ENCODE results near the gene ALCAM.
"Not testable (repeated sequence)": the region's sequence is repeated elsewhere in the genome, so short reads cannot be mapped to it uniquely, and the experiment has no call there.

Gene ALCAM

DNA sequence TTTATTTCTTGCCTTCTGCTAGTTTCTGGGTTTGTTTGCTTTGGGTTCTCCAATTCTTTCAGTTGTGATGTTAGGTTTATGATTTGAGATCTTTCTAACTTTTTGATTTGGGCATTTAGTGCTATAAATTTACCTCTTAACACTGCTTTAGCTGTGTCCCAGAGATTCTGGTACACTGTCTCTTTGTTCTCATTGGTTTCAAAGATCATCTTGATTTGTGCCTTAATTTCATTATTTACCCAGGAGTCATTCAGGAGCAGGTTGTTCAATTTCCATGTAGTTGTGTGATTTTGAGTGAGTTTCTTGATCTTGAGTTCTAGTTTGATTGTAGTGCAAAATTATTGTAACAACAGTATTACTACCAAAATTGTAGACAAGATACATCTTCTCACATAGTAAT lies 25.9 kb downstream of the ALCAM start:
- DNase-seq = not testable (repeated sequence)

DNA sequence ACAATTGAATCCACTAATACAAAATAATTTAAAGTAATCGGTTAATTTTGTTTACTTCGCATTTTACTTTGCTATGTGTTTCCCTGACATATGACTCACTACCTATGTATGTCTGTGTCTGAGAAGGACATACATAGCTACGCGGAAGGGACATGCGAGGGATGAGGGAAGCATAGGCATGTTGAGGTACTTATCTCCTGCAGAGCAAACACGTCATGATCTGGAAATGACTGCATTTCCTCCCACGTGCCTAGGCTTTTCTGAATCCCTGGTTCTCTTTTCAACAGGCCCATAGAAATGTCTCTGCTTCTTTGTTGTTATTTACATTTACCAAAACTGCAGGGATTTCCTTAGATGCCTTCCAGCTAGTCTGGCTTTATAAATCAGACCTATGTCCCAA lies 27.5 kb downstream of the ALCAM start:
- DNase-seq = no peak

DNA sequence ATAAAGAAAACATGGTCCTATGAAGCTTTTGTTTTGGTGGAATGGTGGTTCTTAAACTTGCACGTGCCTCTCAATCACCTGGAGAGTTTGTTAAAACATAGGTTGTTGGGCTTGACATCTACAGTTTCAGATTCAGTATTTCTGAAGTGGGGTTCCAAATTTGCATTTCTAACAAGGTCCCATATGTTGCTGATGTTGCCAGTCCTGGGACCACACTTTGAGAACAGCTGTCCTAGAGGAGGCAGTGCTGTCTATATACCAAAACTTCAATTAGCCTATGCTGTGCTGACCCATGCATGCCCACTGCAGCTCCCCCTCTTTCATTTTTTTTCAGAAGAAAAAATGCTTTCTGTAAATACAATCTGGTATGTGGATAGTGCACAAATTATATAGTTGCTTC lies 31.3 kb downstream of the ALCAM start:
- DNase-seq = no peak

DNA sequence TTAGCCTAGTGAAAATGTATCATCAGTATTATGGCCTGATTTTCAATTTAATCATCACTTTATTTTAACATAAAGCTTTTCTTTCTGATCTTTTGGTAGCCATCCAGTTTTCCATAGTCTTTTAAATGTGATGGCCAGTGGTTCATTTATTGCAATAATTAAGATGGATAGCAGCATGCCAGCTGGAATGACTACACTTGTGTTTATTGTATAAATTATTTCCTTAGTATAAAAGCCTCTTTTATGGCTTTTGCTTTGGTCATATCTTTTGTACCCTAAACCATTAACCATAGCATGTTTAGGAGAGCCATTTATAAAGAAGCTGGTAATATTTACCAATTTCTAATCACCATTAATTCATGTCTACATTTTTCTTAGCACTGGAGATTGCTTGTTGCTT lies 31.7 kb downstream of the ALCAM start:
- no peak for DNase-seq

DNA sequence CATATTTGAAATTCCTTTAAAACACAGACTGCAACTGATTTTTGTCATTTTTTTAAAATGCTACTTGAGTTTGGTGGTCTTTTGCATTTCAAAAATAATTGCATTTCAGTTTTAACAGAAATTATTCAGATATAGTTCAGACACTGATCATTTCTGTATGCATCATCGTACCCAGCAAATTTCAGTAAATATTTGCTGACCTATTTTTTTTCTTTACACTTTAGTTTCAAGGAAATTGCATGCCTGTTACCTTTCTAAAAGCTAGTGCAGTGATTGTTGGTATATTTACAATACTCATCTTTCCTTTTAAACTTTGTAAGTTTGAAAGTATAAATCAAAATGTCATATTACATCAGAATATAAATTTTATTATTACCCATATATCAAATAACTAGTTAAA lies 32.4 kb downstream of the ALCAM start:
- no peak for DNase-seq

DNA sequence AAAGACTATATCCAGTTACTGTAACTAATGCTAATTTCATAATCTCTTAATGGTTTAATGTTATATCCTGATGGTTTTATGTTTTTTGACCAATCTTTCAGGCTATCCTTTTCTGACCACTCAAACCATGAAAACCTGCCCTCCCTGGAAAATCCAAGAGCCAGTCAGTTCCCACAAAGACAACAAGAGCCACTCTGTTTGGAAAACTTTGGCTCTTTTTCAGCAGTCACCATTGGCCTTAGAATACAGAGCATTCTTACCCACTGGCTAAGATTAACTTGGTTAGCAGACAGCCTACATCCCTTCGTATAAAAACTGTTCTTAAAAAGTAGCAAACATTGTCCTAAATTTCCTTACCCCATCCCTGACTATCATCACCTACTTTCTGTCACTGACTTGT lies 32.9 kb downstream of the ALCAM start:
- no peak for DNase-seq

DNA sequence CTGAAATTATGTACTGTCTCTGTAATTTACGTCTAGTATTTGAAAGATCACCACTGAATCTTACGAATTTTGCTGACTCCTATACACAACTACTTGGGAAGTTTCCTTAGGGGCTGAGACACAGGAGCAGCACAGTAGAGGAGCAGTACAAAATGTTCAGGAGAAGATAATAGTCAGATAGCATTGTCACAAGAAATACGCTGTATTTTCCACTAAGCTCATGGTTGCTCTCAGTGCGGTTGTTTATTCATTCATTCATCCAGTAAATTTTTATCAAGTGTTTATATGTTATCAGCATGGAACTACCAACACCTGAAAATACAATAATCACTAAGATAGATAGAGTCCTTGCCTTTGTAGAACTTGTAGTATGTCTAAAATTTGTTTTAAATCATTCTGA lies 34.5 kb downstream of the ALCAM start:
- no peak for DNase-seq

DNA sequence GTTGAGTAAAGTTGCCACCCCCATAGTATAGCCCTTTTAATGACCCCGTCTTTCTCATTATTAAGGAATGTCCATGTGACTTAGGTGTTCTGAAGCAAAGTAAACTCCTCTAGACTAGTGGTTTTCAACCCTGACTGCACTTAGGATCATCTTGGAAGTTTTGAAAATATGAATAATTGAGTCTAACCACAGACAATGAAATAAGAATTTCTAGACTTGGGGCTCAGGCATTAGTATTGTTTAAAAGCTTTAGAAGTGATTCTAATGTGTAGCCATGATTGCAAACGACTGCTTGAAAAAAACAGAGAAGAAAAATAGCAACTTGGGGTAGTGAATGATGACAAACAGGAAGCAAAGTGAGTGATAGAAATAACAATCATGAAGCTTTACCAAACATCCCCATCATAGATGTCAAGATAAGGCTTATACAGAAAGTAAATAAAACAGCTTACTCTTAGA lies 35.0 kb downstream of the ALCAM start:
- DNase-seq = no peak

DNA sequence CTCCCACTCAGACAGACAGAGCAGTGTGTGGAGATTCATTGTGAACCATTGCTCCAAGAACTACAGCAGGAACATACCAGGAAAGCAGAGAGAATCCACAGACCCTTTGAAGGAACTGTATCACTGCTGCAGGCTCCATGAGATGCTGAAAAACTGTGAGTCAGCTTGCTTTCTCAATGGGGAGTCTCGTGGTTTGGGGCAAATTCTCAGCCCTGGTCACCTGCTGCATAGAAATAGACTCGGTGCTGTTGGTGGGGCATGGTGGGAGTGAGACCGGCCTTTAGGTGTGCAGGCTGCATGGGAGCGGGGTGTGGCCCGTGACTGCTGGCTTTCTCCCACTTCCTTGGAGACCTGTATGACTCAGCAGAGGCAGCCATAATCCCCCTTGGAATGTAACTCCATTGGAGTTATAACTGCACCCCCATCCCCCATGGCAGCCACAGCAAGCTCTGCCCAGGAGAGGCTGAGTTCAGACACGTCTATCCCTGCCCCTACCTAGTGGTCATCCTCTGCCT lies 35.6 kb downstream of the ALCAM start:
- DNase-seq = no peak

DNA sequence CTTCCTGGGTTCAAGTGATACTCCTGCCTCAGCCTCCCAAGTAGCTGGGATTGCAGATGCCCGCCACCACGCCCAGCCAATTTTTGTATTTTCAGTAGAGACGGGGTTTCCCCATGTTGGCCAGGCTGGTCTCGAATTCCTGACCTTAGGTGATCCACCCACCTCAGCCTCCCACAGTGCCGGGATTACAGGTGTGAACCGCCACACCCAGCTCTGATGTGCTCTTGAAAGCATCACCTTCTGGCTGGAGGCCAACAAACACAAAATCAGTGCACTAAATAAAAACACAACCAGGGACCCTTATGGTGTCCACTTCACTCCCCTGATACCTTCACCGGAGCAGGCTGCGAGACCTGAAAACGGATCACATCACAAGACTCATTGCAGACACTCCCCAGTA lies 36.3 kb downstream of the ALCAM start:
- not testable (repeated sequence) for DNase-seq

DNA sequence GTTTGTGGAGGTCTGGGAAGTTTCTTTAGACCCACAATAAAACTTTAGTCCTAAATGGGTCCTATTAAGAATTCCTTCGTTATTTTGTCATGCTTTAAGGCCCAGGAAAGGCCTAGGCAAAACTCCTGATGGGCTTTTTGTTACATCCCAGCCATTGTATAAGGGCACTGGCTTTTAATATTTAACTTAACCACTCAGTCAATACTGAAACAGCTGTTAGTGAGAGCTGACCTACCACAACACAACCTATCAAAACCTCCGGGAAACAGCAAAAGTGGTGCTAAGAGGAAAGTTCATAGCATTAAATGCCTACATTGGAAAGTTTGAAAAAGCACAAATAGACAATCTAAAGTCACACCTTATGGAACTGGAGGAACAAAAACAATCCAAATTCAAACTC lies 39.6 kb downstream of the ALCAM start:
- no peak for DNase-seq

DNA sequence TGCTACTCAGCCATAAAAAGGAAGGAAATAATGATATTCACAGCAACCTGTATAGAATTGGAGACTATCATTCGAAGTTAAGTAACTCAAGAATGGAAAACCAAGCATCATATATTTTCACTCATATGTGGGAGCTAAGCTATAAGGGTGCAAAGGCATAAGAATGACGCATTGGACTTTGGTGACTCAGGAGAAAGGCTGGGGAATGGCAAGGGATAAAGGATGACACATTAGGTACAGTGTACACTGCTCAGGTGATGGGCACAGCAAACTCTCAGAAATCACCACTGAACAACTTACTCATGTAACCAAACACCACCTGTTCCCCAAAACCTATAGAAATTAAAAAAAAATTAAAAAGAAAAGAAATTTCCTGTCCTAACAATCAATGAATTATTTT lies 42.7 kb downstream of the ALCAM start:
- no peak for DNase-seq

DNA sequence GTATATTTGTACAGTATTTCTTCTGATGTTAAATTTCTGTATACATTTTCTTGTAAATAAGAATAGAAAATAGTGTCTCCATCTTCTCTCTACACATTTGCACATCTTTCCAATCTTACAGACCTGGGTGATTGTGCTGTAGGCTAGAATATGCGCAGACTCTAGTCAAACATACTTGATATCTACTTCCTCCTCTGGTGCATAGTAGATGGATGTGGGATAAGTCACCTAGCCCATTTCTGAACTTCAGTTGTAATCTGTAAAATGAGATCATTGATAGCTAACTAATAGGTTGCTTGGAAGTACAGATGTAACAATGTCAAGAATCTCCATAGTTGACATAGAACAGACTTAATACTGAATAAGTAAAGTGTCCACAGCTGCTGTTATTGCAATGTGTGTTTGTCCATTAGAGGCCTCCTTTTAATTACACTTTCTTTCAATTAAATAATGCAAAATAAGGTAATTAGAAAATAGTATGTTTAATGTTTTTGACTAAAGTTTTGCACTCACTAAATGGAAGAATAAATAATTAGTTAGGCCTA lies 46.7 kb downstream of the ALCAM start:
- DNase-seq = no peak

DNA sequence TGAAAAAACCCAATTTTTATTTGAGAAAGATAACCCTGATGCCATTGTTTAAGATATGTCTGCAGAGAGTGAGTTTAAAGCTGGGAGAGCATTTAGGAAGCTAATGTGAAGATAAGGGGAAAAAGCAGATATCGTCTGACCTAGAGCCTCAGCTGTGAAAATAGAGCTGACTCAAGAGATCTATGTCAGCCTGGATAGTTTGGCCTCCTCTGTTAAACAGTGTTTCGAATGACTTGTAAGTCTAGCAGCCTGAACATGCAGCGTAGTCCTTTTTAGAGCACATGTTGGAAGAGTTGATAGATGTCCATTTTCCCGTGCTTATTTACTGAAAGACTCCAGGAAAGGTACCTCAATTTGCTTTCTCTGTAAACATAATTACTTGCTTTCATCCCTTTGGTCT lies 48.1 kb downstream of the ALCAM start:
- no peak for DNase-seq

DNA sequence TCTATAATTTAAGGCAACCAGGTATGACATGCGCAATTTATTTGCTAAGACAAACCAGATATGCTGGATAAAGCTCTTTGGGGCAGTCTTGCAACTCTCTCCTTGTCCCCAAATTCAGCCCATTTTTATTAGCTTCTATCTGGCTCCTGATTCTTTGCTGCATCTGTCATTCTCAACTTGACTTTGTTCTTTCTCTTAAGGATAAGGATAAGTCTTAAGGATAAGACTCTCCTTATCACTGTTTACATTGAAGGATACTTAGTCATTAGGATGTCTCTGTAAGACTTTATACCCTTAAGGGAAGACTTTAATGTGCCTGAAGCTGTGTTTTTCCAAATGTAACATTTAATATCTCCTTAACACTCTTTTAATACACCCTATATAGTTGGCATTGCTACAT lies 49.2 kb downstream of the ALCAM start:
- no peak for DNase-seq

DNA sequence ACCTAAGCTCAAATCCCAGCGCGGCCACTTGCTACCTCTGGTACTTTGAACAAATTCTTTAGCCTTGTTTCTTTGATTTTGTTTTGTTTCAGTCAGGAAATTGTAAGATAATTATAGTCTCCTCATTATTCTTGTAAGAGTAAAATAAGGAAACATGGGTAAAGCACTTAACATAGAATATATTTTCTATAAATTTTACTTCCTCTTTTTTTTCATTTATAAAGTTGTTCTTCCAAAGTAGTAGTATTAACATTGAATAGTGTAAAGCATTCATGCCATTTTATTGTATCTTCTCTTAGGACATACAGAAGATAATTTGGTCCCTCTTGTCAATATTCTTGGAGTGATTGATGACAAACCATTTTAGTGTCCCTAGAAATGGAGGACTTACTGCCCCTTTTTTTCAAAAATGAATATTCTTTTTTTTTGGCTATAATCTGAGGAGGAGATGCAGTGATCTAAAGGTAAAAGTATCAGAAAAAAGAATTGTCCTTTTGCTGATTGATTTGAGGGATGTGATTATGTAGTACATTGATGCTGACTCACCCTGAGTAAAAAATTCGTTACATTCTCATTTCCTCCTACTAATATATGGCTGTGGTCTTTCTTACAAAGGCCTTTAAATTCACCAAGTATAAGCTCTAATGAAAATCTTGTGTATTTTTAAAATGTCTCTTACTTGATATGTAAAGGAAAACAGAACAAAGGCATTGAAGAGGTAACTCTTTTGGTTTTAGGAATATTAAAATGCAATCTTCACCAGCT lies 51.0 kb downstream of the ALCAM start:
- peak; percentile 7 for DNase-seq

DNA sequence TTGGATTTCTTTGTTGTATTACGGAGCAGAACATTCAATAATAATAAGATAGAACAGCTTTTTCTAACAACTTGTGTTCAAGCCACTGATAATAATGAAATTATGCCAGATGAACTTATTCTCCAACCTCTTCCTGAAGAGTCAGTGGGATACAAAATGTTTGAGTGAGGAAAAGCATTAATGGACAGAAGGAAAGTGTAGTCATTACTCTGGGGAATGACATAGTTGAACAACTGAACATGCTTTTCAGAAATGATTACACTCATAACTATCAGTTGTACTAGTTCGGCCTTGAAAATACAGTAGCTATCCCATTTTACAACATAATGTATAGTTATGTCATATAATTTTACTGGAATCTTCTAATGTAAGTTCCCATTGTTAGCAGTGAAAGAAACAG lies 55.9 kb downstream of the ALCAM start:
- no peak for DNase-seq

DNA sequence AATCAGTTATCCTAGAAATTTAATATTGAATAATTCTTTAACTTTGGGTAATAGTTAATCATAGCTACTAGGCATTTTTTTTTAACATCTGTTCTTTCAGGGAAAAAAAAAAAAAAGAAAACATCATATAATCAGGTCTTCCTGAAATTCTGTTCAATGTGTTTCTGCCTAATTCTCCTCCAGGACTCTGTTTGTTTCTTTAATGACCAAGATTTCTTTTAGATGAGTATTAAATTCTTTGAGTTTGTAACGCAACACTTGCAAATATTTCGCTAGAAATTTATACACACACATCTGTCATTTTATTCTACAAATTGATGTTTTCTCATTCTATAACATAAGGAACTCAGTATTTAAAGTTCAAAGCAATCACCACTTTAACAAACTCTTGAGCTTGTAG lies 56.7 kb downstream of the ALCAM start:
- DNase-seq = no peak

DNA sequence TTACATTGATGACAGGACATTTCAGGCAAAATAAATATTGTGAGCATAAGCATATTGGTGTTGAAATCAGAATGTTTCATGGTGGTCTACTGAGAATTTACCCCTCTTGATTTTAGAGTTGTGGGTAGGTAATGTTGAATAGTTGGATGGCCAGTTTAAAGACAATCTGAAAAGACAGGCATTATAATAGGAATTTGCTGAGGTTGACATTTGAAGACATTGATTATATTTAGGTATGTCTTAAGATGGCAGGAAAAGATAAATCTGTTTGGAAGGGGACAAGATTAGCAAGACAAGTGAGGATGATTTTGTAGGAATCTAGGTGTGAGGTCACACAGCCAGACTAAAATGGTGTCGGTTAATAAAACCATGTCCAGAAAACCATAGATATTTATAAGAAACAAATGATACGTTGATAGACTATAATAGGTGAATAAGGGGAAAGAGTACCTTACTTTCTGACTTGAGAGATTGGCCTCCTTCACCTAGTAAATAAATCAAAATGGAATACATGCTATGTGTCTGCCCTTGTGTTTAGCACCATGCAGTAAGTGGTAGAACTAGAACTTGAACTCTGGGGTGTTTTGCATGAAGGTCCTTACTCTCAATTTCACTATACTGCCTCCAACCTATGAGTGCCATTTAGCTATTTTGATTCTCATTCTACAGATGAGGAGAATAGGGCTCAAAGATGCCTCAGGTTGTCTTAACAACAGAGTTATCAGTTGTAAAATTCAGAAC lies 57.9 kb downstream of the ALCAM start:
- DNase-seq = no peak

DNA sequence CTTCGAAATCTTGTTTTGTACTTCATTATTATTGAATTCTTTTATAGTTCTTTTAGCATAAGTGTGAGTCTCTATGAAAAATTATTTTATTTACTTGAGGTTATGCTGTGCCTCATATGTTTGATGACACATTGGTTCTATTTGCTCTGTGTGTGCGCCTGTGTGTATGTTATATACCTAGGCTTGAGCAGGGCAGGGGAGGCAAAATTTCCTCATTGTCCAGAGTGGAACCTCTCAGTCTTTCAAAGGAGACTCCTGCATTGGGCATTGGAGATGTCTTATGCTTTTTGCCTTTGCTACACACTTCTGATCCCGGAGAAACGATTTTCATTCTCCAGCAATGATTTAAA lies 58.4 kb downstream of the ALCAM start:
- DNase-seq = no peak

DNA sequence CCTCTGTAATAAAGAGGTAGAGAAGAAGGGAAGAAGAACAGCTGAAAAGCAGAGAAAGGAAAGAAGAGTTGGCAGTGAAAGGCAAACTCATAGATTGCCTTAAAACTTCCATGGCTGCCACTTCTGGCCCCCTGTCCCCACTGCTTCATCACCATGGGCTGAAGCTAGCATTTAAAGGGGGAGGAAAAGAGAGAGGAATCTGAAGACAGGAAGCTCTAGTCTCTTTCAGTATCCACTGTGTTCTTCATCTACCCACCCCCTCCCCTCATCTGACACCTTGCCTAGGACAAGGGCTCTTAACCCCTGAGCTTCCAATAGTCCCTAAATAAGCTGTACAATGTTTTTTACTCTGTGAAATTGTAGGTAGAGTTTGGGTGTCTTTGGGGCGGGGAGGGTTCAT lies 60.6 kb downstream of the ALCAM start:
- no peak for DNase-seq

DNA sequence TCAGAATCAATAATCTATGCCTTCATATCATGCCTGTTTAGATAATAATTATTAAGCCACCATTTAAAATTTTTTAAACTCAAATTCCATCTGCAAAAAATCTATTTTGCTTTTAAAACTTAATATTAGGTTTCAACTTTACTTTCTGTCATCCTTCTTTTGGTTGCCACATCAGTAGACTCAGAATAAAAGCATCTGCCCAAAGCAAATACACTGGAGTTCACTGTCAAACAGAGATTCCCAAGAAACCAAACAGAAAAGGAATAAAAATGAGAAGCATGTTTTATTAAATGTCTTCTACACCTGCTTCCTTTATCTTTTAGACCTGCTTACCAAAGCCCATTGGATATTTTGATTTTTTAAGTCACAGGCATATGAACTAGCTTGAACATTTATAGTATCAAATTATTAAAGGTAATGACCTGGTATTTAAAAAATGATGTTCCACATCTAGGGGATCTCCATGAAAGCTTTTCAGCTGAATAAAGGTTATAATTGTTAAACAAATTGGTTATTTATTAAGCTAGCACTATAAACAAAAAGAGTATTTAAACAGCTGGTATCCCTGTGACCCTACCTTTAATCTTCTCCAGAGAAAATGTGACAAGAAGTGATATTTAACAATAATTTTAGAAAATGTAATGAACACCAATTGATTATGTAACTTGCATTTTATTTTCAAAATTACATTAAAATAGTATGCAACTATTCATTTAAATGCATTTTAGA lies 62.5 kb downstream of the ALCAM start:
- no peak for DNase-seq

DNA sequence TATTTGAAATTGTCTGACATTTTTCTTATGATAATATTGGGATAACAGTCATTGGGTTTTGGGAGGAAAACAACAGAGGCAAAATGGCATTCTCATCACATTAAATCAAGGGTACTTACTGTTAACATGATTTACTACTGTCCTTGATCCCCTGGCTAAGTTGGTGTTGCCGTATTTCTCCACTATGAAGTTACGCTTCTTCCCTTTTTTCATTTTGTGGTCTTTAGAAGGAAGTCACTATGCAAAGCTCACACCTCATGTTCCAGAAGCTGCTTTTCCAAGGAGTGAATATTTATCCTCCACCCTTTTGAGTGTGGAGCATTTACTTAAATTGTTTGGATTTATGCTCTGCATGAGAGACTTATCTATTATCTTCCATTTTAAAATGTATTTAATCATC lies 63.7 kb downstream of the ALCAM start:
- DNase-seq = no peak

DNA sequence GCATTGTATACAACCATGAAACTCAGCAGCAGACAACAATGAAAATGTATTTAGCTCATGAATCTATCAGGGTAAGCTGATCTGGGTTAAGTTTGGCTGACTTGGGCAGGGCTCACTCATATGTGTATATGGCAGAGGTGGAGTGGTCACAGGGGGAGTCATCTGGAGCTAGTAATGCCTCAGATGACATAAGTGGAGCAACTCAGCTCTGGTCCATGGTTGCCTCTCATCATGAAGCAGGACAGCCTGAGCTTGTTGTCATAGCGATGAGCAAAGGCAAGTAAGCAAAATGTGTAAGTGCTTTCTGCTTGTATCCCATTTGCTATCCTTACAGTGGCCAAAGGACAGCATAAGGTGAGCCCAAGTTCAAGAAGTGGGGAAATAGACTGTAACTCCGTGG lies 64.5 kb downstream of the ALCAM start:
- no peak for DNase-seq

Measured in activated CD4-positive, alpha-beta T cell treated with anti-CD3 and anti-CD28 coated beads, Interleukin-2, Interleukin-6, amounts not matched to agents 100 ng/mL and 50 ng/mL, durations not matched to agents 16 hours and 8 hours (primary cell).